ENCODE data around the gene TENM3. TPM values are rescaled to one million over a fixed set of nuclear protein-coding genes. Genes with fewer than 3 reads are reported as not detected.

The TENM3 gene
- total RNA-seq, 1 donor from 2014 or later: 40.4 TPM

DNA sequence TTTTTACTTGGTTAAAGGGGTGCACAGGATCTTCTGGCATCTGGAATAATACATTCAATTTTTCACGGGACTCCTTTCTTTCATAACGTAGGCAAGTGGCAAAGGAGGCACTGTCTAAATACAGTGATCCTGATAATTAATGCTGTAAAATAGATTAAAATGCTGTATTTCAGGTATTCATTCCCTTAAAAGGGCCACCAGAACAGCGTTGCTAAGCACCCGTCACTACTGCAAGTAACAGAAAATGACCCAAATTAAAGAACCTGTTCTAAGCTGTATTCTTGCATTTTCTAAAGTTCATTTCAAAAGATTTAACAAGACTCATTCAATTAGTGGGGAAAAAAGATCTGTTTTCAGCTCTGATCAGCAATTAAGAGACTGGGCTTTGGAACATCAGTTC is 208.2 kb downstream of the TENM3 start:
- DNase-seq (ENCODE audit: low spot score, unreplicated experiment): no peak
- Mint-ChIP-seq H3K4me3 (ENCODE audit: low read depth) (peak overlapping the region; percentile 22), H3K36me3 (ENCODE audit: insufficient read depth) (no peaks in the 10 kb centered on the region), H3K9me3 (ENCODE audit: low read depth) (no peaks in the 10 kb centered on the region), H3K27ac (no peak overlapping the region), H3K4me1 (ENCODE audit: low read depth) (peaks cover 44% of the 10 kb centered on the region), H3K27me3 (peaks cover 14% of the 10 kb centered on the region)
- TF ChIP-seq CTCF (IDR thresholded peaks at IDR 0.05; ENCODE audit: unreplicated experiment): no peak

DNA sequence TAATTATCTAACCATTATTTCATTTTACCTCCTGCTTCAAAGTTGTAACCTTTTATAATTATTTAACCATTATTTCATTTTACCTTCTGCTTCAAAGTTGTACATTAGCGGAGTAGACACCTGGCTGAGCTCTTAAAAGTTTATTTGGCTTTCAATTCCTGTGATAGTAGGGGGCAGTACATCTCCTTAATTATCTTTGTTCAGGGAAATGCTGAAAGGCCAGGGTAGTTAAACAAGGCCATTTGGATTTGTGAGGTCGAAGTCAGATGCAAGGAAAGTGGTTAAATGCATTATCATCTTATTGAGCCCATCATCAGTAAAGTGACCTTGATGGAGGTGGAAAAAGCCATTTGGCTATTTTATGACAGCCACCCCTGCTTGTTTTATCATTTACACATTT is 210.6 kb downstream of the TENM3 start:
- H3K4me1 Mint-ChIP-seq (ENCODE audit: low read depth): peaks cover 37% of the 10 kb centered on the region

GRCh38 chr4:182454440-182455013 is 211.3 kb downstream of the TENM3 start:
- no peaks in the 10 kb centered on the region for H3K27me3 Mint-ChIP-seq
- no peaks in the 10 kb centered on the region for H3K36me3 Mint-ChIP-seq (ENCODE audit: insufficient read depth)
- H3K9me3 Mint-ChIP-seq (ENCODE audit: low read depth): no peaks in the 10 kb centered on the region
- no peak for DNase-seq (ENCODE audit: low spot score, unreplicated experiment)
- H3K4me1 Mint-ChIP-seq (ENCODE audit: low read depth): peaks cover 37% of the 10 kb centered on the region
- TF ChIP-seq CTCF (IDR thresholded peaks at IDR 0.05; ENCODE audit: unreplicated experiment): no peak
- no peak overlapping the region for H3K4me3 Mint-ChIP-seq (ENCODE audit: low read depth)
- H3K27ac Mint-ChIP-seq: no peak overlapping the region

More for the DNA sequence above, 210.6 kb downstream of the TENM3 start:
- TF ChIP-seq CTCF (IDR thresholded peaks at IDR 0.05; ENCODE audit: unreplicated experiment): no peak
- no peaks in the 10 kb centered on the region for H3K27me3 Mint-ChIP-seq
- H3K4me3 Mint-ChIP-seq (ENCODE audit: low read depth): no peak overlapping the region
- DNase-seq (ENCODE audit: low spot score, unreplicated experiment): no peak
- H3K9me3 Mint-ChIP-seq (ENCODE audit: low read depth): no peaks in the 10 kb centered on the region
- no peak overlapping the region for H3K27ac Mint-ChIP-seq
- H3K36me3 Mint-ChIP-seq (ENCODE audit: insufficient read depth): no peaks in the 10 kb centered on the region

GRCh38 chr4:182465114-182465513 is 221.9 kb downstream of the TENM3 start:
- no peak for DNase-seq (ENCODE audit: low spot score, unreplicated experiment)
- no peak overlapping the region for H3K4me3 Mint-ChIP-seq (ENCODE audit: low read depth)
- no peak overlapping the region for H3K27ac Mint-ChIP-seq
- H3K4me1 Mint-ChIP-seq (ENCODE audit: low read depth): peaks cover 7% of the 10 kb centered on the region
- no peak for TF ChIP-seq CTCF (IDR thresholded peaks at IDR 0.05; ENCODE audit: unreplicated experiment)
- no peaks in the 10 kb centered on the region for H3K27me3 Mint-ChIP-seq
- H3K36me3 Mint-ChIP-seq (ENCODE audit: insufficient read depth): no peaks in the 10 kb centered on the region
- H3K9me3 Mint-ChIP-seq (ENCODE audit: low read depth): peaks cover under 1% of the 10 kb centered on the region

DNA sequence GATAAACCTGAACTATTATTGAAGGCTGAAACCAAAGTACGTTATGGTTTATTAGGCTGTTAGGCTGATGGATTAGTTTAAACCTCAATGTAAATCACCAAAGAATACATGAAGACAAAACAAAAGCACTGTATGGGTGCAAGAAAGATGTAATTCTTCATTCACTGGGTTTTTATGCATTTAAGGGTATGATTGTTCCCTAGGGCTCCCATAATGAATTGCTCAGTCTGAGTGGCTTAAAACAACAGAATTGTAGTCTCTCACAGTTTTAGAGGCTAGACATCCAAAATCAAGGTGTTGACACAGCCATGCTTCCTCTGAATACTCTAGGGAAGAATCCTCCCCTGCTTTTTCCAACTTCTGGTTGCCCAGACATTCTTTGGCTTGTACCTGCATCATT is 222.8 kb downstream of the TENM3 start:
- TF ChIP-seq CTCF (IDR thresholded peaks at IDR 0.05; ENCODE audit: unreplicated experiment): no peak
- H3K4me1 Mint-ChIP-seq (ENCODE audit: low read depth): peaks cover 10% of the 10 kb centered on the region
- no peaks in the 10 kb centered on the region for H3K27me3 Mint-ChIP-seq
- DNase-seq (ENCODE audit: low spot score, unreplicated experiment): no peak
- no peak overlapping the region for H3K4me3 Mint-ChIP-seq (ENCODE audit: low read depth)
- no peak overlapping the region for H3K27ac Mint-ChIP-seq
- H3K9me3 Mint-ChIP-seq (ENCODE audit: low read depth): peaks cover 3% of the 10 kb centered on the region
- no peaks in the 10 kb centered on the region for H3K36me3 Mint-ChIP-seq (ENCODE audit: insufficient read depth)

Measured in progenitor cell of endocrine pancreas (in vitro differentiated cells).